SK-N-SH treated with all-trans-retinoic acid at 6 μM for 48 hours (cell line): ENCODE data around the gene GNG13.

ENCODE experiments used
- ATAC-seq: fragments of 200-7000 bp; cut with Tn5 transposase; 3 replicates; pipeline ENCODE4 v1.9.1; 2020; ENCODE audit warnings: mild to moderate bottlenecking, moderate library complexity
- BACH2 ChIP-seq: fragments of 250-450 bp; sonication (Bioruptor Pico); IDR thresholded peaks from 2 replicates; pipeline ENCODE4 v1.9.0; 2021; ENCODE audit warnings: mild to moderate bottlenecking, borderline replicate concordance
- CSDC2 ChIP-seq: fragments of 250-450 bp; sonication (Bioruptor Pico); IDR thresholded peaks from 2 replicates; pipeline ENCODE4 v1.5.0; 2020; ENCODE audit warnings: mild to moderate bottlenecking, moderate library complexity
- ESRRG ChIP-seq: fragments of 250-450 bp; sonication (Bioruptor Pico); IDR thresholded peaks from 2 replicates; pipeline ENCODE4 v1.6.1; 2021; ENCODE audit warnings: mild to moderate bottlenecking
- ISL1 ChIP-seq: fragments of 250-450 bp; sonication (Bioruptor Pico); IDR thresholded peaks from 2 replicates; pipeline ENCODE4 v2.1.2; 2022; ENCODE audit warnings: mild to moderate bottlenecking, moderate library complexity
- OSR1 ChIP-seq: fragments of 250-450 bp; sonication (Bioruptor Pico); IDR thresholded peaks from 2 replicates; pipeline ENCODE4 v1.8.0; 2022; ENCODE audit warnings: moderate library complexity, mild to moderate bottlenecking, inconsistent platforms
- PPARA ChIP-seq: fragments of 250-450 bp; sonication (Bioruptor Pico); IDR thresholded peaks from 2 replicates; pipeline ENCODE4 v1.5.0; 2020; ENCODE audit warnings: mild to moderate bottlenecking, borderline replicate concordance
- RARB ChIP-seq: fragments of 250-450 bp; sonication (Bioruptor Pico); IDR thresholded peaks from 2 replicates; pipeline ENCODE4 v1.8.0; 2021; ENCODE audit warnings: mild to moderate bottlenecking, moderate library complexity
- TCF4 ChIP-seq: fragments of 250-450 bp; sonication (Bioruptor Pico); IDR thresholded peaks from 2 replicates; pipeline ENCODE4 v1.8.0; 2021; ENCODE audit warnings: mild to moderate bottlenecking, moderate library complexity, borderline replicate concordance
- TOX ChIP-seq: fragments of 250-450 bp; sonication (Bioruptor Pico); IDR thresholded peaks from 2 replicates; pipeline ENCODE4 v1.8.0; 2021; ENCODE audit warnings: mild to moderate bottlenecking, moderate library complexity, borderline replicate concordance
- ZC3H10 ChIP-seq: fragments of 250-450 bp; sonication (Bioruptor Pico); IDR thresholded peaks from 2 replicates; pipeline ENCODE4 v1.5.1; 2021; ENCODE audit warnings: mild to moderate bottlenecking, moderate library complexity
- ZFP3 ChIP-seq: fragments of 250-450 bp; sonication (Bioruptor Pico); IDR thresholded peaks from 2 replicates; pipeline ENCODE4 v1.5.0; 2020; ENCODE audit warnings: mild to moderate bottlenecking, moderate library complexity
- ZFP30 ChIP-seq: fragments of 450-650 bp; formaldehyde crosslinking; IDR thresholded peaks from 2 replicates; pipeline ENCODE4 v1.5.0; 2022; ENCODE audit warnings: mild to moderate bottlenecking, moderate library complexity
- ZNF70 ChIP-seq: fragments of 450-650 bp; formaldehyde crosslinking; IDR thresholded peaks from 2 replicates; pipeline ENCODE4 v1.5.0; 2020; ENCODE audit warnings: mild to moderate bottlenecking, moderate library complexity
- TF ChIP-seq, protein P1 (sequence below): fragments of 250-450 bp; sonication (Bioruptor Pico); IDR thresholded peaks from 2 replicates; pipeline ENCODE4 v1.5.0; 2020; ENCODE audit warnings: mild to moderate bottlenecking, moderate library complexity
- TF ChIP-seq, protein P2 (sequence below): fragments of 250-450 bp; sonication (Bioruptor Pico); IDR thresholded peaks from 2 replicates; pipeline ENCODE4 v1.8.0; 2021; ENCODE audit warnings: low read depth, mild to moderate bottlenecking, moderate library complexity, borderline replicate concordance
- TF ChIP-seq, protein P3 (sequence below): fragments of 250-450 bp; sonication (Bioruptor Pico); IDR thresholded peaks from 2 replicates; pipeline ENCODE4 v1.5.1; 2021; ENCODE audit warnings: mild to moderate bottlenecking, moderate library complexity
- TF ChIP-seq, protein P4 (sequence below): fragments of 250-450 bp; sonication (Bioruptor Pico); IDR thresholded peaks from 2 replicates; pipeline ENCODE4 v1.5.1; 2020; ENCODE audit warnings: low read depth, mild to moderate bottlenecking, moderate library complexity
- TF ChIP-seq, protein P5 (sequence below): fragments of 250-450 bp; sonication (Bioruptor Pico); IDR thresholded peaks from 2 replicates; pipeline ENCODE4 v1.8.0; 2020; ENCODE audit warnings: mild to moderate bottlenecking, moderate library complexity, borderline replicate concordance

GNG13 gene, protein sequence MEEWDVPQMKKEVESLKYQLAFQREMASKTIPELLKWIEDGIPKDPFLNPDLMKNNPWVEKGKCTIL

DNA sequence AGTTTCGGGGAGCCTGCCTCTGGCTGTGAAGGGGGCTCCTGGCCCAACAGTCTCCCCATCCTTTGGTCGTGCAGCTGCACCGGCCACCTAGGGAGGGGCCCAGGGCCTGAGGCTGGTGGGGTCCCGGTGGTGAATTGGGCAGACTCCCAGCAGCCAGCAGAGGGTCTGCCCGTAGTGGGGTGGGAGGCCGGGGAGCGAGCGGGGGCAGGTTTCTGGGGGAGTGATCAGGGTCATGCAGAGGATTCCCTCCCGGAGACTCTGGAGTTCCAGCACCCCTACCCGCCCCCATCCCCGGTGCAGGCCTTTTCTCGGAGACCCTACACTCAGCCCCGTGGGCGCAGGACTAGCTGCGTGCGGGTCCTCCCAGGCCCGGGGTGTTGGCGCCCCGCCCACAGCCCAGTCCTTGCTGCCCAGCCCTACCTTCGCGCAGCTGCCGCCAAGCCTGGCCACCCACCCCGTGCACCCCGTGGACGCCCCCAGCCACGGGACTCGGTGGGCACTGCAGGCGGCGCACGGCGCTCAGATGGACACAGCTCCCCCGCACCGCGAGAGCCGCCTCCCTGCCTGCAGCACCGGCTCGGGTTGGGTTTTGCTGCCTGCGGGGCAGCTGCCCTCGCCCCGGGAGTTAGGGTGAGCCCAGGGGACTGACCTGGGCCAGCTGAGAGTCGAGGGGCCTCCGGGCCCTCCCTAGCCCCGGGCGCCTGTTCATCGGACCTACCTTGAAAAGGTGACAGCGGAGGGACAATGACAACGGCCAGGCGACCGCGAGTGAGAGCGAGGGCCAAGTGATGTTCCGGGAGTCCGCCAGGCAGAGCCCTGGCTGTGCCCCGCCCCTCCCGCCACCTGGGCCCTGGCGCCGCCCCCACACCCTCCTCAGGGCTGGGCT lies at the start of gene GNG13:
Gene GNG13, minus strand, starts transcription at position 787 of the 886 bp plus-strand sequence. CDS start 1,657 bp downstream, outside the sequence.
- ATAC-seq = peak; percentile 40
- TF ChIP-seq, protein P1, sequence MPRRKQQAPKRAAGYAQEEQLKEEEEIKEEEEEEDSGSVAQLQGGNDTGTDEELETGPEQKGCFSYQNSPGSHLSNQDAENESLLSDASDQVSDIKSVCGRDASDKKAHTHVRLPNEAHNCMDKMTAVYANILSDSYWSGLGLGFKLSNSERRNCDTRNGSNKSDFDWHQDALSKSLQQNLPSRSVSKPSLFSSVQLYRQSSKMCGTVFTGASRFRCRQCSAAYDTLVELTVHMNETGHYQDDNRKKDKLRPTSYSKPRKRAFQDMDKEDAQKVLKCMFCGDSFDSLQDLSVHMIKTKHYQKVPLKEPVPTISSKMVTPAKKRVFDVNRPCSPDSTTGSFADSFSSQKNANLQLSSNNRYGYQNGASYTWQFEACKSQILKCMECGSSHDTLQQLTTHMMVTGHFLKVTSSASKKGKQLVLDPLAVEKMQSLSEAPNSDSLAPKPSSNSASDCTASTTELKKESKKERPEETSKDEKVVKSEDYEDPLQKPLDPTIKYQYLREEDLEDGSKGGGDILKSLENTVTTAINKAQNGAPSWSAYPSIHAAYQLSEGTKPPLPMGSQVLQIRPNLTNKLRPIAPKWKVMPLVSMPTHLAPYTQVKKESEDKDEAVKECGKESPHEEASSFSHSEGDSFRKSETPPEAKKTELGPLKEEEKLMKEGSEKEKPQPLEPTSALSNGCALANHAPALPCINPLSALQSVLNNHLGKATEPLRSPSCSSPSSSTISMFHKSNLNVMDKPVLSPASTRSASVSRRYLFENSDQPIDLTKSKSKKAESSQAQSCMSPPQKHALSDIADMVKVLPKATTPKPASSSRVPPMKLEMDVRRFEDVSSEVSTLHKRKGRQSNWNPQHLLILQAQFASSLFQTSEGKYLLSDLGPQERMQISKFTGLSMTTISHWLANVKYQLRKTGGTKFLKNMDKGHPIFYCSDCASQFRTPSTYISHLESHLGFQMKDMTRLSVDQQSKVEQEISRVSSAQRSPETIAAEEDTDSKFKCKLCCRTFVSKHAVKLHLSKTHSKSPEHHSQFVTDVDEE = no peak
- TF ChIP-seq TCF4 (no peak), PPARA (no peak), ZNF70 (CRISPR knock-in tag) (no peak), ZFP30 (no peak), ZFP3 (CRISPR knock-in tag) (no peak), BACH2 (no peak), RARB (CRISPR knock-in tag) (no peak), OSR1 (CRISPR knock-in tag) (no peak), ESRRG (CRISPR knock-in tag) (no peak), ISL1 (CRISPR knock-in tag) (no peak), ZC3H10 (CRISPR knock-in tag) (no peak)
- TF ChIP-seq, protein P2, sequence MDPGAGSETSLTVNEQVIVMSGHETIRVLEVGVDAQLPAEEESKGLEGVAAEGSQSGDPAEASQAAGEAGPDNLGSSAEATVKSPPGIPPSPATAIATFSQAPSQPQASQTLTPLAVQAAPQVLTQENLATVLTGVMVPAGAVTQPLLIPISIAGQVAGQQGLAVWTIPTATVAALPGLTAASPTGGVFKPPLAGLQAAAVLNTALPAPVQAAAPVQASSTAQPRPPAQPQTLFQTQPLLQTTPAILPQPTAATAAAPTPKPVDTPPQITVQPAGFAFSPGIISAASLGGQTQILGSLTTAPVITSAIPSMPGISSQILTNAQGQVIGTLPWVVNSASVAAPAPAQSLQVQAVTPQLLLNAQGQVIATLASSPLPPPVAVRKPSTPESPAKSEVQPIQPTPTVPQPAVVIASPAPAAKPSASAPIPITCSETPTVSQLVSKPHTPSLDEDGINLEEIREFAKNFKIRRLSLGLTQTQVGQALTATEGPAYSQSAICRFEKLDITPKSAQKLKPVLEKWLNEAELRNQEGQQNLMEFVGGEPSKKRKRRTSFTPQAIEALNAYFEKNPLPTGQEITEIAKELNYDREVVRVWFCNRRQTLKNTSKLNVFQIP = no peak
- TF ChIP-seq, protein P3, sequence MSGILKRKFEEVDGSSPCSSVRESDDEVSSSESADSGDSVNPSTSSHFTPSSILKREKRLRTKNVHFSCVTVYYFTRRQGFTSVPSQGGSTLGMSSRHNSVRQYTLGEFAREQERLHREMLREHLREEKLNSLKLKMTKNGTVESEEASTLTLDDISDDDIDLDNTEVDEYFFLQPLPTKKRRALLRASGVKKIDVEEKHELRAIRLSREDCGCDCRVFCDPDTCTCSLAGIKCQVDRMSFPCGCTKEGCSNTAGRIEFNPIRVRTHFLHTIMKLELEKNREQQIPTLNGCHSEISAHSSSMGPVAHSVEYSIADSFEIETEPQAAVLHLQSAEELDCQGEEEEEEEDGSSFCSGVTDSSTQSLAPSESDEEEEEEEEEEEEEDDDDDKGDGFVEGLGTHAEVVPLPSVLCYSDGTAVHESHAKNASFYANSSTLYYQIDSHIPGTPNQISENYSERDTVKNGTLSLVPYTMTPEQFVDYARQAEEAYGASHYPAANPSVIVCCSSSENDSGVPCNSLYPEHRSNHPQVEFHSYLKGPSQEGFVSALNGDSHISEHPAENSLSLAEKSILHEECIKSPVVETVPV (CRISPR knock-in tag) = no peak
- TF ChIP-seq, protein P4, sequence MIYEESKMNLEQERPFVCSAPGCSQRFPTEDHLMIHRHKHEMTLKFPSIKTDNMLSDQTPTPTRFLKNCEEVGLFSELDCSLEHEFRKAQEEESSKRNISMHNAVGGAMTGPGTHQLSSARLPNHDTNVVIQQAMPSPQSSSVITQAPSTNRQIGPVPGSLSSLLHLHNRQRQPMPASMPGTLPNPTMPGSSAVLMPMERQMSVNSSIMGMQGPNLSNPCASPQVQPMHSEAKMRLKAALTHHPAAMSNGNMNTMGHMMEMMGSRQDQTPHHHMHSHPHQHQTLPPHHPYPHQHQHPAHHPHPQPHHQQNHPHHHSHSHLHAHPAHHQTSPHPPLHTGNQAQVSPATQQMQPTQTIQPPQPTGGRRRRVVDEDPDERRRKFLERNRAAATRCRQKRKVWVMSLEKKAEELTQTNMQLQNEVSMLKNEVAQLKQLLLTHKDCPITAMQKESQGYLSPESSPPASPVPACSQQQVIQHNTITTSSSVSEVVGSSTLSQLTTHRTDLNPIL (CRISPR knock-in tag) = no peak
- TF ChIP-seq, protein P5, sequence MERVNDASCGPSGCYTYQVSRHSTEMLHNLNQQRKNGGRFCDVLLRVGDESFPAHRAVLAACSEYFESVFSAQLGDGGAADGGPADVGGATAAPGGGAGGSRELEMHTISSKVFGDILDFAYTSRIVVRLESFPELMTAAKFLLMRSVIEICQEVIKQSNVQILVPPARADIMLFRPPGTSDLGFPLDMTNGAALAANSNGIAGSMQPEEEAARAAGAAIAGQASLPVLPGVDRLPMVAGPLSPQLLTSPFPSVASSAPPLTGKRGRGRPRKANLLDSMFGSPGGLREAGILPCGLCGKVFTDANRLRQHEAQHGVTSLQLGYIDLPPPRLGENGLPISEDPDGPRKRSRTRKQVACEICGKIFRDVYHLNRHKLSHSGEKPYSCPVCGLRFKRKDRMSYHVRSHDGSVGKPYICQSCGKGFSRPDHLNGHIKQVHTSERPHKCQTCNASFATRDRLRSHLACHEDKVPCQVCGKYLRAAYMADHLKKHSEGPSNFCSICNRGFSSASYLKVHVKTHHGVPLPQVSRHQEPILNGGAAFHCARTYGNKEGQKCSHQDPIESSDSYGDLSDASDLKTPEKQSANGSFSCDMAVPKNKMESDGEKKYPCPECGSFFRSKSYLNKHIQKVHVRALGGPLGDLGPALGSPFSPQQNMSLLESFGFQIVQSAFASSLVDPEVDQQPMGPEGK = no peak

DNA sequence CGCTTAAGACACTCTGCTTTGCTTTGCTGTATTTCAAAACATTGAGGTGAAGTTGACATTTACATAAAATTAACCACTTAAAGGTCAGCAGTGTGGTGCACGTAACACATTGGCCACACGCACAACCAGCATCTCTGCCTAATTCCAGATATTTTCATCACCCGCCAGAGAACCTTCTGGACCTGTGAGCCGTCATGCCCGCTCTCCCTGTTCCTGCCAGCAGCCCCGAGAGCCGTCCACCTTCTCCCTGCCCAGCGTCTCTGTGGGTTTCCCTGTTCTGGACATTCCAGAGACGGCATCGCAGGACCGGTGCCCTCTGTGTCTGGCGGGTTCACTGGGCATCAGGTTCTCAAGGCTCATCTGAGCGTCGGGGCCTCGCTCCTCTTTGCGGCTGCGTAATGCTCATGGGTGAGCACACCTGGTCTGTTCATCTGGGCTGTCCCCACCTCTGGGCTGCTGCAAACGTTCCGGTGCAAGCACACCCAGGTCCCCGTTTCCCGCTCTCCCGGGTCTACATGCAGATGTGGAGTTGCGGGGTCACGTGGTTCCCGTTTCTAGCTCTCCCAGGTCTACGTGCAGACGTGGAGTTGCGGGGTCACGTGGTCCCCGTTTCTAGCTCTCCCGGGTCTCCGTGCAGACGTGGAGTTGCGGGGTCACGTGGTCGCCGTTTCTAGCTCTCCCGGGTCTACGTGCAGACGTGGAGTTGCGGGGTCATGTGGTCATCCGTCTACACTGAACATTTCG lies 48.1 kb upstream of the GNG13 start:
- no peak for ATAC-seq
- TF ChIP-seq, protein P1 = no peak
- TF ChIP-seq, protein P4 (CRISPR knock-in tag) = no peak
- TF ChIP-seq ZC3H10 (CRISPR knock-in tag) (no peak), TOX (CRISPR knock-in tag) (no peak), CSDC2 (CRISPR knock-in tag) (no peak), PPARA (no peak), OSR1 (CRISPR knock-in tag) (no peak), TCF4 (no peak), ESRRG (CRISPR knock-in tag) (no peak)
